Measurements from ENCODE around the gene RAB7A. TPM values are rescaled to one million over a fixed set of nuclear protein-coding genes. Genes with fewer than 3 reads are reported as not detected.
"Not testable (repeated sequence)": the region's sequence is repeated elsewhere in the genome, so short reads cannot be mapped to it uniquely, and the experiment has no call there.

RAB7A gene
- total and polyA plus RNA-seq, 3 experiments from 2014 or later, result 206 to 285 (median 260) TPM

DNA sequence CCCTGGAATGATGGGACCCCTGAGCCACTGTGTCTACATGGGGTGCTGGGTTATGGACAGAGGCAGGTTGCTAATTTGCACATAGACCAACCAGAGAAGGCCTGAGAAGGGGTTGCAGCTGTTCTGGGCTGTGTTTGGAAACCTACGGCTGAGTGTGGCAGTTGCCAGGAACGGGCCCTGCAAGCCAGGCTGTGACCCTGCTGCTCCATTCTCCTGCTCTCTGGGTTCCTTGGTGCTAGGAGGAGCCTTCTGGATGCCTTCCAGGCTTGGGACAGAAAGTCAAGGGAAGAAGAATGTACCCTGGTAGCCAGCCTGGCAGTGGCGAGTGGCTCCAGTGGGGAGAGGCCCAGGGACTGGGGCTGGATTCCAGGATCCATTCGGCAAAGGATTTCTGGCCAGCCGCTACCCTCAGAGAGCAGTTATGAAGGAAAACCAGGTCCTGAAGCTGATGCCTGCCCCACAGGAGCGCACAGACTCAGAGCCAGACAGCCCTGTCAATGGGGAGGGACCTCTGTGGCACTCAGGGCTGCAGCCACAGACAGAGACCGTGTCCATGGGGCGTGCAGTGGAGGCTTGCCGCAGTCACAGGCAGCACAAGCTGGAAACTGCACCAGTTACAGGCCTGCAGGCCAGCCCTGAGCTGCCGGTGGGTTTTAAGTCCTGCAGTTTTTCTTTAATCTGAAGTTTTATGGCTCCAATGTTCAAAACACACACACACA lies 98.3 kb downstream of the RAB7A start:
- H3K36me3 ChIP-seq (ENCODE audit: insufficient read depth, low read length), result peaks cover 2% of the 10 kb centered on the region
- no peaks in the 10 kb centered on the region for H3K9me3 ChIP-seq (ENCODE audit: low read length)
- CTCF ChIA-PET, result no interaction called here
- H3K4me1 ChIP-seq (ENCODE audit: insufficient read depth, low read length), result no peaks in the 10 kb centered on the region
- POLR2A ChIA-PET, result interaction anchor here (0.6 kb wide), 1 partner anchor 357 kb away, joined by 7 read pairs; no protein-coding TSS in a partner anchor
- no peak overlapping the region for H3K4me3 ChIP-seq (ENCODE audit: low read length)
- H3K9me3 Mint-ChIP-seq, result no peaks in the 10 kb centered on the region
- H3K27me3 Mint-ChIP-seq, result no peaks in the 10 kb centered on the region
- peak overlapping the region in 1 of 8 donors; percentile 51 for H3K27ac Mint-ChIP-seq
- H3K36me3 Mint-ChIP-seq, result peaks cover 0 to 13% (median 2%) of the 10 kb centered on the region in 3 donors
- H3K27me3 ChIP-seq (ENCODE audit: insufficient read depth, low read length, poor library complexity, severe bottlenecking), result no peaks in the 10 kb centered on the region
- no peak overlapping the region for H3K27ac ChIP-seq (ENCODE audit: low read depth, low read length)
- H3K4me3 Mint-ChIP-seq, result no peak overlapping the region
- H3K4me1 Mint-ChIP-seq, result no peaks in the 10 kb centered on the region
- DNase-seq, result no peak

DNA sequence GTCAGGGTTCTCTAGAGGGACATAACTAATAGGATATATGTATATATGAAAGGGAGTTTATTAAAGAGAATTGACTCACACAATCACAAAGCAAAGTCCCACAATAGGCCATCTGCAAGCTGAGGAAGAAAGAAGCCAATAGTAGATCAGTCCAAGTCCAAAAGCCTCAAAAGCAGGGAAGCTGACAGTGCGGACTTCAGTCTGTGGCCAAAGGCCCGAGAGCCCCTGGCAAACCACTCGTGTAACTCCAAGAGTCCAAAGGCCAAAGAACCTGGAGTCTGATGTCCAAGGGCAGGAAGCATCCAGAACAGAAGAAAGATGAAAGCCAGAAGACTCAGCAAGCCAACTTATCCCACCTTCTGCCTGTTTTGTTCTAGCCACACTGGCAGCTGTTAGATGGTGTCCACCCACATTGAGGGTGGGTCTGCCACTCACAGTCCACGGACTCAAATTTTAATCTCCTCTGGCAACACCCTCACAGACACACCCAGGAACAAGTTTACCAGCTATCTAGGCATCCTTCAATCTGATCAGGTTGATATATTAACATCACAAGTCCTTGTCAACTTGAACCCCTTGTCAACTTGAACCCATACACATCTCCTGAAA lies 99.2 kb downstream of the RAB7A start:
- Mint-ChIP-seq H3K36me3 (peaks cover 0 to 7% (median 2%) of the 10 kb centered on the region in 3 donors), H3K4me1 (no peaks in the 10 kb centered on the region)

DNA sequence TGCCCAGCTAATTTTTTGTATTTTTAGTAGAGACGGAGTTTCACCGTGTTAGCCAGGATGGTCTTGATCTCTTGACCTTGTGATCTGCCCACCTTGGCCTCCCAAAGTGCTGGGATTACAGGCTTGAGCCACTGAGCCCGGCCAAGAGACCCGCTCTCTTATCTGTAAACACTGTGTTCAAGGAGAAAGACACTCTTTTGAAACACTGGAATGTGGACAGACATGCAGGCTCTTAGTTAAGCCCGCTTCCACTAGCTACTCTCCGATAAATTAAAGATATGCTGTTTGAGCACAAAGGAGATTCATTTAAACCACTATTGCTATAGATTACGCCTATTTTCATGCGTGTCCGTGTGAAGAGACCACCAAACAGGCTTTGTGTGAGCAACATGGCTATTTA lies 103.1 kb downstream of the RAB7A start:
- CTCF ChIA-PET; H3K27me3 Mint-ChIP-seq; H3K4me1 ChIP-seq (ENCODE audit: insufficient read depth, low read length); H3K9me3 ChIP-seq (ENCODE audit: low read length); POLR2A ChIA-PET; H3K36me3 ChIP-seq (ENCODE audit: insufficient read depth, low read length); H3K27ac Mint-ChIP-seq; H3K4me3 ChIP-seq (ENCODE audit: low read length); H3K4me1 Mint-ChIP-seq; H3K27me3 ChIP-seq (ENCODE audit: insufficient read depth, low read length, poor library complexity, severe bottlenecking); H3K27ac ChIP-seq (ENCODE audit: low read depth, low read length); H3K9me3 Mint-ChIP-seq; DNase-seq; H3K4me3 Mint-ChIP-seq; H3K36me3 Mint-ChIP-seq: not testable (repeated sequence)

More for the DNA sequence above, 99.2 kb downstream of the RAB7A start:
- Mint-ChIP-seq H3K9me3 (no peaks in the 10 kb centered on the region), H3K4me3 (no peak overlapping the region), H3K27ac (peak overlapping the region in 3 of 8 donors; percentile 6 to 52 (median 34)), H3K27me3 (no peaks in the 10 kb centered on the region)
- Histone ChIP-seq H3K4me1 (ENCODE audit: insufficient read depth, low read length) (no peaks in the 10 kb centered on the region), H3K27ac (ENCODE audit: low read depth, low read length) (no peak overlapping the region), H3K27me3 (ENCODE audit: insufficient read depth, low read length, poor library complexity, severe bottlenecking) (no peaks in the 10 kb centered on the region), H3K9me3 (ENCODE audit: low read length) (no peaks in the 10 kb centered on the region), H3K4me3 (ENCODE audit: low read length) (no peak overlapping the region), H3K36me3 (ENCODE audit: insufficient read depth, low read length) (no peaks in the 10 kb centered on the region)
- DNase-seq, result no peak
- CTCF ChIA-PET, result no interaction called here
- POLR2A ChIA-PET, result no interaction called here

DNA sequence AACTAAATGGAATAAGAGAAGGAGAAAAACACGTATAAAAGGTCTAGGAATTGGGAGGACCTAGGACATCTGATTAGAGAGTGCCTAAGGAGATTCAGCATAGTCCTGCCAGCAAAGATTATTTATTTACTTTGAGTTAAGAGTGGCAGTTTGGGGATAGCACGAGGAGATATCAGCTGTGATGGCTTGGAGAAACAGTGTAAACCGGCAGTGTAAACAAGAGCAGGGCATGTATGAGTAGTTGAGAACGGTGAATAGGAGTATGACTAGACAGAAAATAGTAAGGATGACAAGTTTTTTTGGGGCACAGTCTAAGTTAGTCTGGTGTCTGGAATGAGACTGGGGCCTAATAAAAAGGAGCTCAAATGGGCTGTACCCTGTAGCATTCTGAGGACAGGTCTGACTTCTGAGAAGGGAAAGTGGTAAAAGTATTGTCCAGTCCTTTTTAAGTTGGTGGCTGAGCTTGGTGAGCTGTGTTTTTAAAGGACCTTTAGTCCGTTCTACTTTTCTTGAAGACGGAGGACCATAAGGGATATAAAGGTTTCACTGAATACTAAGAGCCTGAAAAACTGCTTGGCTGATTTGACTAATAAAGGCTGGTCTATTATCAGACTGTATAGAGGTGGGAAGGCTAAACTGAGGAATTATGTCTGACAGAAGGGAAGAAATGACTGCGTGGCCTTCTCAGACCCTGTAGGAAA lies 104.1 kb downstream of the RAB7A start:
- H3K36me3 Mint-ChIP-seq; H3K27me3 Mint-ChIP-seq; H3K27ac Mint-ChIP-seq; H3K4me3 ChIP-seq (ENCODE audit: low read length); POLR2A ChIA-PET; CTCF ChIA-PET; H3K36me3 ChIP-seq (ENCODE audit: insufficient read depth, low read length); H3K9me3 ChIP-seq (ENCODE audit: low read length); H3K27ac ChIP-seq (ENCODE audit: low read depth, low read length); H3K4me3 Mint-ChIP-seq; DNase-seq; H3K4me1 Mint-ChIP-seq; H3K4me1 ChIP-seq (ENCODE audit: insufficient read depth, low read length); H3K27me3 ChIP-seq (ENCODE audit: insufficient read depth, low read length, poor library complexity, severe bottlenecking); H3K9me3 Mint-ChIP-seq: not testable (repeated sequence)

DNA sequence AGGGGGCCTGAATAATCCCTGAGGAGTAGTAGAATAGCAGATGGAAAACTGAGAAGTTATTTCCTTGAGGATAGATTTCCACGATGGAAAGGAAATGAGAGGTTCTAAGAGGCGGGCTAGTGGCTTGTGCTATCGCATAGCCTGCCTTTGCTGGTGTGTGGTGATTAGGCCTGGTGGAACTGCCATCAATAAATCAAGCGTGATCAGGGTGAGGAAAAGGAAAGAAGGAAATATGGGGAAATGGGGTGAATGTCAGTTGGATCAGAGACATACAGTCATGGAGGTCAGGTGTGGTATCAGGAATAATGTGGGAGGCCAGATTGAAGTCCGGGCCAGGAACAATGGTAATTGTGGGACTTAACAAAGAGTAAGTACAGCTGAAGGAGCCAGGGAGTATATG lies 104.8 kb downstream of the RAB7A start:
- H3K9me3 Mint-ChIP-seq; H3K4me3 Mint-ChIP-seq; H3K4me3 ChIP-seq (ENCODE audit: low read length); DNase-seq; H3K4me1 ChIP-seq (ENCODE audit: insufficient read depth, low read length); H3K27ac Mint-ChIP-seq; POLR2A ChIA-PET; H3K36me3 ChIP-seq (ENCODE audit: insufficient read depth, low read length); H3K27me3 ChIP-seq (ENCODE audit: insufficient read depth, low read length, poor library complexity, severe bottlenecking); H3K9me3 ChIP-seq (ENCODE audit: low read length); H3K27ac ChIP-seq (ENCODE audit: low read depth, low read length); CTCF ChIA-PET; H3K27me3 Mint-ChIP-seq; H3K36me3 Mint-ChIP-seq; H3K4me1 Mint-ChIP-seq: not testable (repeated sequence)

- H3K27me3 ChIP-seq (ENCODE audit: insufficient read depth, low read length, poor library complexity, severe bottlenecking); H3K4me1 Mint-ChIP-seq; DNase-seq; H3K9me3 Mint-ChIP-seq; H3K4me1 ChIP-seq (ENCODE audit: insufficient read depth, low read length); H3K4me3 Mint-ChIP-seq; CTCF ChIA-PET; H3K36me3 ChIP-seq (ENCODE audit: insufficient read depth, low read length); H3K4me3 ChIP-seq (ENCODE audit: low read length); H3K27me3 Mint-ChIP-seq; H3K27ac Mint-ChIP-seq; H3K9me3 ChIP-seq (ENCODE audit: low read length); H3K27ac ChIP-seq (ENCODE audit: low read depth, low read length); POLR2A ChIA-PET; H3K36me3 Mint-ChIP-seq: not testable (repeated sequence)
These were observed 107.0 kb downstream of the RAB7A start for GRCh38 chr3:128832979-128833378.

DNA sequence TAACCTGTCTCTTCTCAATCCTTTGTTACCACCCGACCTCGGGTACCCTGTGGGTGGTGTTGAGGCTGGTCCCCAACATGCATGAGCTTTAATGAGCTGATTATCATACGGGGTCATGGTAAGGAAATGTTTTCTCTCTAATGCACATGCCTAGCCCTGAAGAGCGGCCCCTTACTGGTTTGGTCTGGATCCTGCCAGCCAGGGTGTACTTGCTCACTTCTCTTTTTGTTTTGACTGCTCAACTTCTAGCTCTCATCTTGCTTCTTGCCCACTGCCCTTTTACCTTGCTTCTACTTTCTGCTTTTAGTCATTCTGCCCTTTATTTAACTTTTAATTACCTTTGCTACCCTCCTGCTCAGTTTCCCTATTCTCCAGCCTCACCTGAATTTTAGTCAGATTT lies 109.1 kb downstream of the RAB7A start:
- Mint-ChIP-seq H3K36me3 (no peaks in the 10 kb centered on the region), H3K9me3 (no peaks in the 10 kb centered on the region), H3K4me1 (no peaks in the 10 kb centered on the region), H3K27me3 (peaks cover 0 to 2% of the 10 kb centered on the region in 2 donors), H3K27ac (no peak overlapping the region), H3K4me3 (no peak overlapping the region)
- no peak overlapping the region for H3K4me3 ChIP-seq (ENCODE audit: low read length)
- POLR2A ChIA-PET, result no interaction called here
- H3K27me3 ChIP-seq (ENCODE audit: insufficient read depth, low read length, poor library complexity, severe bottlenecking), result no peaks in the 10 kb centered on the region
- CTCF ChIA-PET, result interaction anchor here (0.9 kb wide), 1 partner anchor 154 kb away, joined by 3 read pairs; no protein-coding TSS in a partner anchor
- no peaks in the 10 kb centered on the region for H3K36me3 ChIP-seq (ENCODE audit: insufficient read depth, low read length)
- DNase-seq, result no peak
- H3K4me1 ChIP-seq (ENCODE audit: insufficient read depth, low read length), result no peaks in the 10 kb centered on the region
- H3K9me3 ChIP-seq (ENCODE audit: low read length), result no peaks in the 10 kb centered on the region
- H3K27ac ChIP-seq (ENCODE audit: low read depth, low read length), result no peak overlapping the region

Data from CD8-positive, alpha-beta memory T cell (primary cell).